SK-N-SH (cell line): ENCODE results near the gene F5. TPM values are rescaled to one million over a fixed set of nuclear protein-coding genes. Genes with fewer than 3 reads are reported as not detected.

Experiments
- CTCF ChIA-PET: fragments of 300-600, 350-600 bp; formaldehyde crosslinking; extraction: SDS; loops from one replicate; lab custom pipeline; 2021; lab: Yijun Ruan, JAX
- POLR2A ChIA-PET: fragments of 350-600 bp; sonication (Branson Sonifier 250); formaldehyde crosslinking; extraction: SDS; loops from one replicate; lab custom pipeline; 2020; ENCODE audit warnings: antibody characterized with exemption, inconsistent platforms; lab: Yijun Ruan, JAX
- DNase-seq: peaks from one replicate; pipeline ENCODE4 v3.0.0; 2012
- H2AFZ ChIP-seq: fragments of 200-600 bp; sonication (generic); 2 replicates; pipeline ENCODE4 v1.8.1; 2016; ENCODE audit warnings: antibody characterized with exemption, mild to moderate bottlenecking, low read depth
- H3F3A ChIP-seq: fragments of 200-600 bp; sonication (generic); replicated peaks from 2 replicates; pipeline ENCODE3; 2016; ENCODE audit warnings: antibody characterized with exemption, mild to moderate bottlenecking; ENCODE audit not compliant: insufficient read depth
- H3K27ac ChIP-seq, 2 experiments: fragments of 200-500 bp in 1 of 2; fragments of 200-600 bp in 1 of 2; sonication (Bioruptor generic) in 1 of 2; sonication (generic), shearing (Covaris generic) in 1 of 2; 2 replicates each; pipeline versions ENCODE4 v1.5.1 to v1.6.1; 2014 to 2016; ENCODE audit warnings: low read depth in 2 of 2, inconsistent platforms in 1 of 2, low read length in 1 of 2, mild to moderate bottlenecking in 1 of 2, mixed read lengths in 1 of 2
- H3K27me3 ChIP-seq: fragments of 200-600 bp; sonication (generic), shearing (Covaris generic); 2 replicates; pipeline ENCODE4 v1.6.1; 2016; ENCODE audit warnings: mixed run types; ENCODE audit not compliant: insufficient read depth
- H3K36me3 ChIP-seq, 2 experiments: fragments of 200-500 bp in 1 of 2; fragments of 200-600 bp in 1 of 2; sonication (Bioruptor generic) in 1 of 2; sonication (generic) in 1 of 2; replicated peaks in 1 of 2; 2 replicates each; pipeline versions ENCODE3 to v1.5.1; 2014 to 2016; ENCODE audit warnings: low read length in 1 of 2, mild to moderate bottlenecking in 1 of 2; ENCODE audit not compliant: insufficient read depth in 2 of 2, control insufficient read depth in 1 of 2
- H3K4me1 ChIP-seq, 2 experiments: fragments of 200-500 bp in 1 of 2; fragments of 200-600 bp in 1 of 2; sonication (Bioruptor generic) in 1 of 2; sonication (generic), shearing (Covaris generic) in 1 of 2; 2 replicates each; pipeline versions ENCODE4 v1.5.1 to v1.6.1; 2014 to 2016; ENCODE audit warnings: low read depth in 1 of 2, low read length in 1 of 2, mixed run types in 1 of 2; ENCODE audit not compliant: insufficient read depth in 2 of 2, control insufficient read depth in 1 of 2
- H3K4me2 ChIP-seq: fragments of 200-600 bp; sonication (generic), shearing (Covaris generic); 2 replicates; pipeline ENCODE4 v1.6.1; 2017; ENCODE audit warnings: mixed run types
- H3K4me3 ChIP-seq, 2 experiments: fragments of 200-500 bp in 1 of 2; fragments of 200-600 bp in 1 of 2; sonication (Bioruptor generic) in 1 of 2; sonication (generic), shearing (Covaris generic) in 1 of 2; 2 replicates each; pipeline versions ENCODE4 v1.5.1 to v1.8.1; 2014 to 2016; ENCODE audit warnings: low read depth in 2 of 2, inconsistent platforms in 1 of 2, low read length in 1 of 2, mild to moderate bottlenecking in 1 of 2, mixed read lengths in 1 of 2, moderate library complexity in 1 of 2
- H3K79me2 ChIP-seq: fragments of 200-600 bp; sonication (generic); 2 replicates; pipeline ENCODE4 v1.8.1; 2017; ENCODE audit warnings: mild to moderate bottlenecking; ENCODE audit not compliant: insufficient read depth
- H3K9ac ChIP-seq: fragments of 200-600 bp; sonication (generic); 2 replicates; pipeline ENCODE4 v1.6.1; 2017; ENCODE audit warnings: mixed run types
- H3K9me2 ChIP-seq: fragments of 200-600 bp; sonication (generic); 2 replicates; pipeline ENCODE4 v1.6.1; 2017; ENCODE audit warnings: mixed run types
- H3K9me3 ChIP-seq: fragments of 200-600 bp; sonication (generic); 2 replicates; pipeline ENCODE4 v1.6.1; 2017; ENCODE audit warnings: mixed run types, mild to moderate bottlenecking, moderate library complexity
- H4K20me1 ChIP-seq: fragments of 200-600 bp; sonication (generic); 2 replicates; pipeline ENCODE4 v1.6.1; 2017; ENCODE audit warnings: mild to moderate bottlenecking, mixed run types; ENCODE audit not compliant: insufficient read depth
- EP300 ChIP-seq, 2 experiments: IDR thresholded peaks; 2 replicates each; pipeline versions ENCODE4 v1.4.0 to v1.6.1; 2012; ENCODE audit warnings: borderline replicate concordance in 1 of 2, low read depth in 1 of 2, low read length in 1 of 2
- FOSL2 ChIP-seq: IDR thresholded peaks from 2 replicates; pipeline ENCODE4 v1.4.0; 2012; ENCODE audit warnings: low read depth, mild to moderate bottlenecking, moderate library complexity, borderline replicate concordance
- FOXJ3 ChIP-seq: sonication (generic); formaldehyde crosslinking; IDR thresholded peaks from 2 replicates; pipeline ENCODE4 v1.5.1; 2020; ENCODE audit warnings: mild to moderate bottlenecking, missing genetic modification reagents
- FOXM1 ChIP-seq: IDR thresholded peaks from 2 replicates; pipeline ENCODE4 v1.4.0; 2012; ENCODE audit warnings: low read depth, mild to moderate bottlenecking
- GATA2 ChIP-seq: sonication (generic); formaldehyde crosslinking; IDR thresholded peaks from 2 replicates; pipeline ENCODE4 v1.5.0; 2020; ENCODE audit warnings: mild to moderate bottlenecking, missing genetic modification reagents
- JUND ChIP-seq: IDR thresholded peaks from 2 replicates; pipeline ENCODE4 v1.4.0; 2012
- MAX ChIP-seq: IDR thresholded peaks from 2 replicates; pipeline ENCODE4 v1.4.0; 2012; ENCODE audit warnings: low read depth
- MXI1 ChIP-seq: IDR thresholded peaks from 2 replicates; pipeline ENCODE4 v1.6.1; 2012; ENCODE audit warnings: mild to moderate bottlenecking, low read depth, low read length, improper control_type of control experiment
- NRF1 ChIP-seq: IDR thresholded peaks from 2 replicates; pipeline ENCODE4 v1.6.1; 2012; ENCODE audit warnings: low read depth, mild to moderate bottlenecking, low read length
- PBX3 ChIP-seq: IDR thresholded peaks from 2 replicates; pipeline ENCODE4; 2012
- RAD21 ChIP-seq: IDR thresholded peaks from 2 replicates; pipeline ENCODE4 v1.6.1; 2012; ENCODE audit warnings: mild to moderate bottlenecking, low read length
- RFX5 ChIP-seq: IDR thresholded peaks from 2 replicates; pipeline ENCODE4 v1.6.1; 2012; ENCODE audit warnings: mild to moderate bottlenecking, improper control_type of control experiment, low read length
- TAF1 ChIP-seq: IDR thresholded peaks from 2 replicates; pipeline ENCODE4 v1.6.1; 2012; ENCODE audit warnings: low read depth, mild to moderate bottlenecking, low read length, moderate library complexity, borderline replicate concordance
- TCF12 ChIP-seq: IDR thresholded peaks from 2 replicates; pipeline ENCODE4 v1.4.0; 2012
- YY1 ChIP-seq: IDR thresholded peaks from 2 replicates; pipeline ENCODE4 v1.4.0; 2012; ENCODE audit warnings: low read depth, mild to moderate bottlenecking
- WGBS: methylation state at CpG from one replicate; pipeline ENCODE4 v1.1.6; 2017; ENCODE audit warnings: low lambda C conversion rate; 5-methylcytosine and 5-hydroxymethylcytosine counted together
- polyA plus RNA-seq, 3 experiments: library from polyadenylated mRNA; depleted of rRNA; stranded (reverse); fragments of >200 nt; gene quantifications; 2 replicates each; pipeline ENCODE4 v1.2.3, GENCODE V29; 2012
- TF ChIP-seq, protein P1 (sequence below): IDR thresholded peaks from 2 replicates; pipeline ENCODE4 v1.6.1; 2012; ENCODE audit warnings: mild to moderate bottlenecking, low read depth, low read length, moderate library complexity
- TF ChIP-seq, protein P2 (sequence below): IDR thresholded peaks from 2 replicates; pipeline ENCODE4 v1.4.0; 2012; ENCODE audit warnings: low read depth, borderline replicate concordance

F5 gene
- polyA plus RNA-seq, 1 of the 3 experiments (the other 2 are of a cell fraction), result under 0.01 TPM

GRCh38 chr1:169624912-169625311, 38.6 kb upstream of the F5 start:
- CTCF ChIA-PET, result interaction anchor here (1.1 kb wide), 1 partner anchor 38 kb away, joined by 4 read pairs; no protein-coding TSS in a partner anchor
- no peaks in the 10 kb centered on the region for H3K4me1 ChIP-seq
- POLR2A ChIA-PET, result no interaction called here
- no peak overlapping the region for H3K4me2 ChIP-seq
- no peaks in the 10 kb centered on the region for H3K79me2 ChIP-seq
- no peak overlapping the region for H2AFZ ChIP-seq
- no peak overlapping the region for H3K9ac ChIP-seq
- no peaks in the 10 kb centered on the region for H3K36me3 ChIP-seq
- TF ChIP-seq GATA2 (CRISPR knock-in tag) (no peak), YY1 (no peak), TCF12 (no peak), PBX3 (no peak), RAD21 (no peak), NRF1 (no peak), TAF1 (no peak), JUND (no peak)
- TF ChIP-seq, protein P1, sequence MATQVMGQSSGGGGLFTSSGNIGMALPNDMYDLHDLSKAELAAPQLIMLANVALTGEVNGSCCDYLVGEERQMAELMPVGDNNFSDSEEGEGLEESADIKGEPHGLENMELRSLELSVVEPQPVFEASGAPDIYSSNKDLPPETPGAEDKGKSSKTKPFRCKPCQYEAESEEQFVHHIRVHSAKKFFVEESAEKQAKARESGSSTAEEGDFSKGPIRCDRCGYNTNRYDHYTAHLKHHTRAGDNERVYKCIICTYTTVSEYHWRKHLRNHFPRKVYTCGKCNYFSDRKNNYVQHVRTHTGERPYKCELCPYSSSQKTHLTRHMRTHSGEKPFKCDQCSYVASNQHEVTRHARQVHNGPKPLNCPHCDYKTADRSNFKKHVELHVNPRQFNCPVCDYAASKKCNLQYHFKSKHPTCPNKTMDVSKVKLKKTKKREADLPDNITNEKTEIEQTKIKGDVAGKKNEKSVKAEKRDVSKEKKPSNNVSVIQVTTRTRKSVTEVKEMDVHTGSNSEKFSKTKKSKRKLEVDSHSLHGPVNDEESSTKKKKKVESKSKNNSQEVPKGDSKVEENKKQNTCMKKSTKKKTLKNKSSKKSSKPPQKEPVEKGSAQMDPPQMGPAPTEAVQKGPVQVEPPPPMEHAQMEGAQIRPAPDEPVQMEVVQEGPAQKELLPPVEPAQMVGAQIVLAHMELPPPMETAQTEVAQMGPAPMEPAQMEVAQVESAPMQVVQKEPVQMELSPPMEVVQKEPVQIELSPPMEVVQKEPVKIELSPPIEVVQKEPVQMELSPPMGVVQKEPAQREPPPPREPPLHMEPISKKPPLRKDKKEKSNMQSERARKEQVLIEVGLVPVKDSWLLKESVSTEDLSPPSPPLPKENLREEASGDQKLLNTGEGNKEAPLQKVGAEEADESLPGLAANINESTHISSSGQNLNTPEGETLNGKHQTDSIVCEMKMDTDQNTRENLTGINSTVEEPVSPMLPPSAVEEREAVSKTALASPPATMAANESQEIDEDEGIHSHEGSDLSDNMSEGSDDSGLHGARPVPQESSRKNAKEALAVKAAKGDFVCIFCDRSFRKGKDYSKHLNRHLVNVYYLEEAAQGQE, result no peak
- H3K9me2 ChIP-seq, result 0 out of 2 replicates have a peak, but pooled peaks cover 5% of the 10 kb centered on the region
- no peaks in the 10 kb centered on the region for H4K20me1 ChIP-seq
- no peak for DNase-seq
- WGBS, result 0% methylated on average over 2 of the region's 2 CpGs
- no peak overlapping the region for H3K4me3 ChIP-seq
- H3F3A ChIP-seq, result no peaks in the 10 kb centered on the region
- peaks cover 41% of the 10 kb centered on the region for H3K27me3 ChIP-seq
- no peaks in the 10 kb centered on the region for H3K9me3 ChIP-seq
- H3K27ac ChIP-seq, result no peak overlapping the region

DNA sequence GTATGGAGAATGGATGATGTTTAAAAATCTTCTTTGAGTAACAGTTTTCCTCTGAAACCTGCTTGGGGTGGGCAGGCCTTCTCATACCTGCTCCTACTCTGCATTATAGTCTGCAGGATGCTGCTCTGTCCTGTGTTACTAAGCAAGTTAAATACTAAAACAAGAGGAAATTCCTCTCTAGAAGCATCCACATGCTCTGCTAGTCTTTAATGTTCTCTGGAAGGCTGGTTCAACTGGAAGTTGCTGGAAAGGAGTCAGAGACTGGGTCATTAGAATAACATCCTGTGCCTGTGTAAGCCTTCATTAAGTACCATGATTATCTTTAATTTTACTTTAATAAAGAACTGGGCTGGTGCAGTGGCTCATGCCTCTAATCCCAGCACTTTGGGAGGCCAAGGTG, 37.8 kb upstream of the F5 start:
- no peak overlapping the region for H3K9ac ChIP-seq
- H3K4me3 ChIP-seq, result no peak overlapping the region
- H3K79me2 ChIP-seq, result no peaks in the 10 kb centered on the region
- H2AFZ ChIP-seq, result no peak overlapping the region
- no peaks in the 10 kb centered on the region for H3K36me3 ChIP-seq
- CTCF ChIA-PET, result no interaction called here
- peaks cover 41% of the 10 kb centered on the region for H3K27me3 ChIP-seq
- H4K20me1 ChIP-seq, result no peaks in the 10 kb centered on the region
- H3K9me2 ChIP-seq, result 0 out of 2 replicates have a peak, but pooled peaks cover 5% of the 10 kb centered on the region
- DNase-seq, result no peak
- no peaks in the 10 kb centered on the region for H3K4me1 ChIP-seq
- POLR2A ChIA-PET, result no interaction called here
- no peak overlapping the region for H3K4me2 ChIP-seq
- no peaks in the 10 kb centered on the region for H3F3A ChIP-seq
- no peak overlapping the region for H3K27ac ChIP-seq
- no peaks in the 10 kb centered on the region for H3K9me3 ChIP-seq
- TF ChIP-seq, protein P2, sequence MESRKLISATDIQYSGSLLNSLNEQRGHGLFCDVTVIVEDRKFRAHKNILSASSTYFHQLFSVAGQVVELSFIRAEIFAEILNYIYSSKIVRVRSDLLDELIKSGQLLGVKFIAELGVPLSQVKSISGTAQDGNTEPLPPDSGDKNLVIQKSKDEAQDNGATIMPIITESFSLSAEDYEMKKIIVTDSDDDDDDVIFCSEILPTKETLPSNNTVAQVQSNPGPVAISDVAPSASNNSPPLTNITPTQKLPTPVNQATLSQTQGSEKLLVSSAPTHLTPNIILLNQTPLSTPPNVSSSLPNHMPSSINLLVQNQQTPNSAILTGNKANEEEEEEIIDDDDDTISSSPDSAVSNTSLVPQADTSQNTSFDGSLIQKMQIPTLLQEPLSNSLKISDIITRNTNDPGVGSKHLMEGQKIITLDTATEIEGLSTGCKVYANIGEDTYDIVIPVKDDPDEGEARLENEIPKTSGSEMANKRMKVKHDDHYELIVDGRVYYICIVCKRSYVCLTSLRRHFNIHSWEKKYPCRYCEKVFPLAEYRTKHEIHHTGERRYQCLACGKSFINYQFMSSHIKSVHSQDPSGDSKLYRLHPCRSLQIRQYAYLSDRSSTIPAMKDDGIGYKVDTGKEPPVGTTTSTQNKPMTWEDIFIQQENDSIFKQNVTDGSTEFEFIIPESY, result no peak
- no peak for TF ChIP-seq EP300 (IDR thresholded peaks at IDR 0.05; ENCODE audit: borderline replicate concordance in 1 of 2, low read depth in 1 of 2, low read length in 1 of 2)
- no peak for TF ChIP-seq RAD21
- no peak for TF ChIP-seq FOXJ3 (CRISPR knock-in tag)
- TF ChIP-seq MAX, result no peak
- no peak for TF ChIP-seq FOXM1
- TF ChIP-seq RFX5, result no peak
- no peak for TF ChIP-seq FOSL2
- no peak for TF ChIP-seq GATA2 (CRISPR knock-in tag)
- TF ChIP-seq PBX3, result no peak
- no peak for TF ChIP-seq YY1
- TF ChIP-seq JUND, result no peak
- TF ChIP-seq MXI1, result no peak
